ENCODE results near the gene DYSF.
"Not testable (repeated sequence)": the region's sequence is repeated elsewhere in the genome, so short reads cannot be mapped to it uniquely, and the experiment has no call there.

The DYSF gene

DNA sequence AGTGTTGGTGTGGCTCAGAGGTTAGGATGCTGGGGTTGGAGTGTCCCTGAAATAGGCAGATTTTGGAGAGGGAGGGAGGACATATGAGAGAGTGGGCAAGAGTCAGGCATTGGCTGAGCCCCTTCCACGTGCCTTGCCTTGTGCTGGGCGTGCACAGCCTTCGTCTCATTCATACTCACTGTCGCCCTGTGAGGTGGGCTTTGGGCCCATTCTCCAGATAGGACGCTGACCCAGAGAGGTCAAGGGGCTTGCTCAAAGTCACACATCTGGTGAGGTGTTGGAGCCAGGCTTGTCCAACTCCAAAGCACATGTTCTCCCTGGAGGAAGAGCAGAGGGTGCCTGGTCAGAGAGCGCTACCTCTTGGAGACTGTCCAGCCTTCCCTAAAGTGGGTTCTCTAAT lies 166.8 kb downstream of the DYSF start:
- no peak for DNase-seq

- DNase-seq = no peak
Observed at GRCh38 chr2:71620851-71621251, 167.5 kb downstream of the DYSF start.

- DNase-seq = no peak
Observed at GRCh38 chr2:71629273-71629672, 175.9 kb downstream of the DYSF start.

DNA sequence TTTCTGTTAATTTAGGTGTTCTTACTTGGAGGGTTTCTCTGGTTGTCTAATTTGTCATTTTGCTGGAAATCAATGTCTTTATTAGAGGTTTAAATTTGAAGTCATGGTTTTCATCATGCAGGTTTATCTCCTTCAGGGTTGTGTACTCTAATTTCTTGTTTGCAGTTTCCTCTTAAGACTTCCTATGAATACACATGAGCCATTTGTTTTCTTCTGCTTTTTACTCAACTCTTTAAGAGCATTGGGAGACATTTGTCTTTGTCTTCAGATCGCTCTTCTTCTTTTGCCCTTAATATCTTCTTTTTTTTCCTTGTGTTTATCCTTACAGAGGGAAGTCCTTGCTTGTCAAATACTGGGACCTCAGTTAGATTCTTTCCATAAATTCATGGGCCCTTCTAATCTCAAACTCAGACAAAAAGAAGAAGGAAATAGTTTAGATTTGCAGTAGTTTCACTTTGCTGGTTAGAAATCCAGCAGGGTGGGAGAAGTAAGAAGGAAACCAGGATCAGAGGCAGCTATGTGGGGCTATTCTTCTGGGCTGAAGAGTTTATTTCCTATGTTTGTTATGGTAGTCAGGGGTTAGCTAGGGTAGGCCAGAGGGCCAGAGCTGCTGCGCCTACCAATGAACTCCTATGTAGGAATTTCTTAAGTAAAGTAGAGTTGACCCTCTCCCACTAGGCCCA lies 176.6 kb downstream of the DYSF start:
- DNase-seq = no peak

GRCh38 chr2:71630454-71631328 lies 177.3 kb downstream of the DYSF start:
- no peak for DNase-seq

DNA sequence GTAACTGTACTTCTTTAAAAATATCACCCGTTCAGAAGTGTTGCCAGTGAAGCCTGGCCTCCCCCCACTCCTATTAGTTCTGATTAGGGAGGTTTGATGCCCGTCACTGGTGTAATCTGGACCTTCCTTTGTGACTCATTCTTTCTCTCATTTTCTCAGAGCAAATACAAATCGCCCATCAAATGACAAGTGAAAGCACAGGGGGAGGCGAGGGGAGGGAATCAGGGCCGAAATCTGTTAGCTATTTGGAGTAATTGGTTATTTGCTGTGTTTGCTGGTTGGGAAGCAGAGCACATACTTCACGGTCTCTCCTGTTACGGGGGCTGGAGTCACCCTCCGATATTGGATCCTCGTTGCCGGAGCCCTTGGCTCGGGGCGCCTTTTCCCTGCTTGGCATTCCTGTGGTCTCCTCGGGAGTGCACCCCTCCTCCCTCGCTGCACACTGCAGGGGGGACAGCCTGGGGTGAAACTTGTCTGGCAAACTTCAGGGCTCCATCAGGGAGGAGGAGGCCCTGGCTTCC lies 178.1 kb downstream of the DYSF start:
- DNase-seq = no peak

- DNase-seq = no peak
Observed at GRCh38 chr2:71633086-71633485, 179.7 kb downstream of the DYSF start.

DNA sequence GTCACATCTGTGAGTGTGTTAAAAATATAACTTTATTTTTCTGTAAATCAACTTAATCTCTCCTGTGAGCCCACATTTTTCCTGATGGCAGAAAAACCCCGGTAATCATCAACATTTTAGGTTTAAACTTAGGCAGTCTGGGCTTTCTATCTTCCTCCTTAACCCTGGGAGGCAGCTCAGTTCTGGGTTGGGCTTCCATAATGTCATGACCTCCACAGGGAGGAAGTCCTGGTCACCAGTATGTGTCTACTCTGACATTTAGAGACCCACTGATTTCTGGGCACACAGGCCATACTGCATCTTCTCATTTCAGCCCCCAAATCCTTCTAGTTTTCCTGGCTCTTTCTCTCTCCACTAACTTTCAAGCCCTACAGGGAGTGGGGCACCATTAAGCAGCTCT lies 181.2 kb downstream of the DYSF start:
- no peak for DNase-seq

DNA sequence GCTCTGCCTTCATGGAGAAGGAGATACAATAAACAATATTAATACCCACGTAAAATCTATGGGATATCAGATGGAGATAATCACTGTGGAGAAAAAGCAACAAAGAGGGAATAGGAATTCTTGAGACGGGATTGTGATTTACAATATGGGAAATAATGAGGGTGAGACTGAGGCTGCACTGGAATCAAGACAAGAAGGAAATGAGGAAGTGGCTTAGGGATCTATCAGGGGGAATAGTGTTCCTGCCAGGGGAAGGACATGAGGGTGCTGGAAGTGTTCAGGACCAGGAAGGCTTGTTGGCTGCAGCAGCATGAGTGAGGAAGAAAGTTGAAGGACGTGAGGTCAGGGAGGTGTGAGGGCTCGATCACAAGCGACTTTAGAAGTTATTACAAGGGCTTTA lies 182.4 kb downstream of the DYSF start:
- DNase-seq = no peak

DNA sequence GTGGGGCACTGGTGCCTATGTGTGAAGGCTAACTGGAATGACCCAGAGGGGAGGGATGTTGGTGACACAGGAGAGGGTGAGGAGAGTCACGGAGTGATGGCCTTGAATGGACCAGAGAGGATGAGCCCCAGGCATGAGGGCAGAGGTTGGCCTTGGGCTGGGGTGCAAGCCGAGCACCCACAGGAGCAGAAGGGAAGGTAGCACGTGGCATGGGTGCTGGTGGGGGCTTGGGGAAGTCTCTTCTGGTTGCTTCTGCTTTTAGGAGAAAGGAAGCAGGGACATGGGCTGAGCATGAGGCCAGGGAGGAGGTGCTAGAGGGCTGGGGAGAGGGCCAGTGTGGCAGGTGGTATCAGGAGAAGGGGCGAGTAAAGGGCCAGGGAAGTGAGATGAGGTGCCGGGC lies 183.8 kb downstream of the DYSF start:
- no peak for DNase-seq

GRCh38 chr2:71637736-71638135 lies 184.4 kb downstream of the DYSF start:
- DNase-seq = no peak

DNA sequence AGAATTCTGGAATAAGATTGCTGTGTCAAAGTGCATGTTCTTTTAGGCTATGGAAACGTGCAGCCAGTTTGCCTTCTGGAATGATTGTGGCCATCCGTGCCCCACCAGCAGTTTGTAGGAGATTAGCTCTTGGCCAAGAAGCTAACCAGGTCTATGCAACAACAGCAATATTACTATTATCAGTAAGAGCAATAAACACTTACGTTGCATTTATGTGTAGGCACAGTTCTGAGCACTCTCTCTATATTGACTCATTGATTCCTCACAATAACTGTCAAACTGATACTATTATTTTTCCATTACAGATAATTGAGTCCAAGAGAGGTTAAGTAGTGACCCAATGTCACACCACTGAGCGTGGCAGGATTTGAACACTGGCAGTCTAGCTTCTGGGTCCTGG lies 186.4 kb downstream of the DYSF start:
- no peak for DNase-seq

- no peak for DNase-seq
Observed at GRCh38 chr2:71640489-71640888, 187.1 kb downstream of the DYSF start.

- no peak for DNase-seq
Observed at GRCh38 chr2:71643674-71644357, 190.5 kb downstream of the DYSF start.

DNA sequence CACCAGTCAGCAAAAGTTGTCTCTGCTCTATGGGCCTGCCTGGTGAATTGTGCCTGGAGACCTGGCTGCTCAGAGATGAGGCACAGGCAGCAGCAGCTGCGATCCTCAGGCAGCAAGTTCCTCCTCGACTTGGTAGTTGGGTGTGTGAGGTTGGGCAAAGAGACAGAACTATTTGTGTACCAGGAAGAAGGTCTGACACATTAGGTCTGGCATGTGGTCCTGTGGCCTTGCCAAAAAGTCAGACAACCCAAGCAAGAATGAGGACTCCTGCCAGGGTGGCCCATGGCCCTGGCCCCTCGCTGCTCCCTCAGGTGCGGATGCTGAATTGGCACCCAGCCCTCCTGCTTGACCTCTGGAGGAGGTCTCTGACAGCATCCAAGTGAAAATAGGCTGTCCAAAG lies 192.7 kb downstream of the DYSF start:
- no peak for DNase-seq

DNA sequence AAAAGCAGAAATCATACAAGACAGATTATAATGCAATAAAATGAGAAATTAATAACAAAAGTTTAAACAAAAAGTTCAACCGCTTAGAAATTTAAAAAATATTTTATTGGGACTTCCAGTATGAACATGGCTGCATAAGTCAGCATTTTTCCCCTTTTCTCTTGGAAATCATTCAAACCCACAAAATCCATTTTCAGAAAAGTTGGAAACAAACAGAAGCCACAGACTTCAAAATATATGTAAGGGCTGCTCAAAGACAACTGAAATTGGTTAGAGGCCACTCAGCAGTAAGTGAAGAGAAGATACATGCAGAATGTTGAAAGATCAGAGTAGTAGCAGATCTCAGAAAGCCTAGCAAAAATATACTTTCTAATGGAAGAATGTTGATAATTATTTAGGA lies 194.0 kb downstream of the DYSF start:
- DNase-seq = no peak

DNA sequence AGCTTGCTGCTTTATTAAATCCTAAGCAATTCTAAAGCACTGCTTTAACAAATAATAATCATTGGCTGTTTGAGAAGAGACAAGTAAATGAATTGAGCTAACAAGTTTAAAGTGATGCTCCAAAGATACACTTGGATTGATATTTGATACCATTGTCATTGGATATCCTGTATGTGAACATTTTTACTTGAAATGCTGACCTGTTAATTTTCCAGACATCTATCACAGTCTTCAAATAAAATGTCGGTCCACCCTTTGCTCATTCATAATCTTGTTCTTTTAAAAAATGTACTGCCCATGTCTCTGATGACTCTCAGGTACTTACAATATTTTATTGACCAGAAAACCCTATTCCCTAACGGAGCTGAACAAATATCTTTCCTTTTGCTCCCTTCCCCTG lies 202.1 kb downstream of the DYSF start:
- DNase-seq = no peak

GRCh38 chr2:71658256-71658655 lies 204.9 kb downstream of the DYSF start:
- DNase-seq = not testable (repeated sequence)

GRCh38 chr2:71658771-71659170 lies 205.4 kb downstream of the DYSF start:
- DNase-seq = no peak

- no peak for DNase-seq
Observed at GRCh38 chr2:71659868-71660518, 206.6 kb downstream of the DYSF start.

- no peak for DNase-seq
Observed at GRCh38 chr2:71661782-71662181, 208.4 kb downstream of the DYSF start.

DNA sequence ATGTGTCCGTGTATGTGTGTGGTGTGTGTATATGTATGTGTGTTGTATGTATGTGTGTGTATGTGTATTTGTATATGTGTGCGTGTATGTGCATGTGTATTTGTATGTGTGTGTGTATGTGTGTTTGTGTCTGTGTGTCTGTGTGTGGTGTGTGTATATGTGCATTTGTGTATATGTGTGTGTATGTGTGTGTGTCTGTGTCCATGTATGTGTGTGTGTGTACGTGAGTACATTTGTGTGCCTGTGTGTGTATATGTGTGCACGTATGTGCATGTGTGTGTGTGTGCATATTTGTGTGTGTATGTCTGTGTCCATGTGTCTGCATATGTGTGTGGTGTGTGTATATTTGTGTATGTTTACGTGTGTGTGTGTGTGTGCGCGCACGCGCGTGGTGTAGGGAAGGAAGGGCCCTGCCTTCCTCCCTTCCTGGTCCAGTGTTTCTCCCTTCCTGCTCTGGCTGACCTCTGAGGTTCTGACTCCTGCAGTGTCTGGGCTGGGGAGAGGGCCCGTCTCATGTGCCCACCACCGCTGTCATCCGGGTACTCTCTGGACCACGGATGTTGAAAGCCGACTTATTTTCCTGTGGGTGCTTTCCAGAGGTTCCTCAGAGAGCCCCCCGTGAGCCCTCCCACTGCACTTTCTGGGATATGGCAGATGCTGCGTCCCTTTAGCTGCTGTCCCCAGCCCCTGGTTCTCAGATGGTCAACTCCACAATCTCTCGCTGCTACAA lies 209.5 kb downstream of the DYSF start:
- no peak for DNase-seq

Measured in CD4-positive, alpha-beta T cell treated with Interleukin-12 subunit alpha and Interleukin-12 subunit beta, for 1 hour (primary cell).